Activated CD8-positive, alpha-beta memory T cell treated with anti-CD3 and anti-CD28 coated beads, Interleukin-2, amount 50 U/mL, for 1 hour (primary cell): Measurements from ENCODE around the gene PCGF6.

ENCODE experiments used
- DNase-seq: peaks from one replicate; pipeline ENCODE4 v3.0.0-alpha.2; 2020; ENCODE audit errors: extremely low read depth

The PCGF6 gene

GRCh38 chr10:103257812-103258211 lies 93.1 kb downstream of the PCGF6 start:
- no peak for DNase-seq

GRCh38 chr10:103256613-103257012 lies 94.3 kb downstream of the PCGF6 start:
- no peak for DNase-seq

GRCh38 chr10:103254538-103255325 lies 96.2 kb downstream of the PCGF6 start:
- DNase-seq: no peak

GRCh38 chr10:103254113-103254512 lies 96.8 kb downstream of the PCGF6 start:
- DNase-seq: no peak
